GM21381 (cell line): ENCODE results near the gene HVCN1.
A peak's percentile ranks its signal among the peaks of the same experiment; 100 is the strongest.
"Not testable (repeated sequence)": the region's sequence is repeated elsewhere in the genome, so short reads cannot be mapped to it uniquely, and the experiment has no call there.

ENCODE experiments used
- ATAC-seq: cut with Tn5 transposase; IDR thresholded peaks from one replicate; pipeline ENCODE4 v1.9.1; 2021; ENCODE audit warnings: mild to moderate bottlenecking, moderate library complexity; ENCODE audit not compliant: unreplicated experiment

The HVCN1 gene, protein sequence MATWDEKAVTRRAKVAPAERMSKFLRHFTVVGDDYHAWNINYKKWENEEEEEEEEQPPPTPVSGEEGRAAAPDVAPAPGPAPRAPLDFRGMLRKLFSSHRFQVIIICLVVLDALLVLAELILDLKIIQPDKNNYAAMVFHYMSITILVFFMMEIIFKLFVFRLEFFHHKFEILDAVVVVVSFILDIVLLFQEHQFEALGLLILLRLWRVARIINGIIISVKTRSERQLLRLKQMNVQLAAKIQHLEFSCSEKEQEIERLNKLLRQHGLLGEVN

DNA sequence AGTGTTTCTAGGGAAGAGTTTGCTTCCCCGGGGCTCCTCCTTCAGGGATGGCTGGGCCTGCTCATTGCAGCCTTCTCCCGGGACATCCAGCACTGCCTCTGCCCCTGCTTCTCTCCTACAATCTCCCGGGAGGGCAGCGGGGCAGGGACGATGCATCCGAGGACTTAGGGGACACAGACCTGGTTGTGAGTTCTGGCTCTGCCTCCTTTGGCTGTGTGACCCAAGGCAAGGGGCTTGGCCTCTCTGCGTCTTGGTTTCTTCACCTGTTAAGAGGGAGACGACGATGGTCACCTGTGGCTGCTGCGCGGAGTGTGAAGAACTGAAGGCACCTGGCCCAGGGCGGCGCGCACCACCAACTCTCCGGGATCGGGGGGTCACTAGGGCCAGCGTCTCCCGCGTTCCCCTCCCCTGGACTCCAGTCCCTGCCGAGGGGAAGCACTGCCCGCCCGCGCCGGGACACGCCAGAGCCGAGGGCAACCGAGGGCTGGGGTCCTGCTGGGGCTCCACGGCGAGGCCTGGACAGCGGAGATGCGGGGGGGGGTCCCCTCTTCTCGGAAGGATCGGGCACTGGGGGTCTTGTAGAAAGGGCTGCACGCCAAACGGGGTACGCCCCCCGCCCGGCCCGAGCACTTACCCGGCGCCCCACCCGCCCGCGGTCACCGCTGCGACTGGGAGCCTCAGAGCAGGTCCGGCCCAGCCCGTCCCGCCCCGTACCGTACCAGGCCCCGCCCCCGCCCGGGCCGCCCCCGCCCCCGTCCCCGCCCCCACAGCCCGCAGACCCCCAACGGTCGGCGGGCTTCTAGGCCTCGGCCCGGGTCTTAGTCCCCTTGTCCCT lies at the start of gene HVCN1:
TSS of gene HVCN1 (minus strand) at position 670 of the 835 bp plus-strand sequence. CDS start 5,870 bp downstream, outside the sequence.
- ATAC-seq: peak; percentile 28

DNA sequence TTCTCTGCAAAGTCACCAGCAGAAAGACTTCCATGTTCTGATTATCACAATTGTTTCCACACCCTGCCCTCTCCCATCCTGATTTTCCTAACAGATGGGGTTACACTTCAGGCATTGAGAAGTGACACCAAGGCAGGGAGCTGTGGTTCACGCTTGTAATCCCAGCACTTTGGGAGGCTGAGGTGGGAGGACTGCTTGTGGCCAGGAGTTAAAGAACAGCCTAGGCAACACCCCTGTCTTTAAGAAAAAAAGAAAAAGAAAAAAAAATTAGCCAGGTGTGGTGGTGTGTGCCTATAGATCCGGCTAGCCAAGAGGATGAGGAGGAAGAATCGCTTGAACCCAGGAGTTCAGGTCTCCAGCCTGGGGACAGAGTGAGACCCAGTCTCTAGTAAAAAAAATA lies 48.6 kb upstream of the HVCN1 start:
- ATAC-seq: no peak

DNA sequence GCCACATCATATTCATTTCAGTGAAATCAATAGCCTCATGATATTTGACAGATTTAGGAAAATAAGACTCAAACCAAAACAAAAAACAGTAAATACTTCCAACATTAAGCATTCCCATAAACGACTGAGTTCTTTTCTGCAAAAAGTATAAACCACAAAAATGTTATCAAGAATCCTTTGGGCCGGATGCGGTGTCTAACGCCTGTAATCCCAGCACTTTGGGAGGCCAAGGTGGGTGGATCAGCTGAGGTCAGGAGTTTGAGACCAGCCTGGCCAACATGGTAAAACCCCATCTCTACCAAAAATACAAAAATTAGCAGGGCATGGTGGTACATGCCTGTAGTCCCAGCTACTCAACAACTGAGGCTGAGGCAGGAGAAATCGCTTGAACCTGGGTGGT lies 48.1 kb upstream of the HVCN1 start:
- not testable (repeated sequence) for ATAC-seq

DNA sequence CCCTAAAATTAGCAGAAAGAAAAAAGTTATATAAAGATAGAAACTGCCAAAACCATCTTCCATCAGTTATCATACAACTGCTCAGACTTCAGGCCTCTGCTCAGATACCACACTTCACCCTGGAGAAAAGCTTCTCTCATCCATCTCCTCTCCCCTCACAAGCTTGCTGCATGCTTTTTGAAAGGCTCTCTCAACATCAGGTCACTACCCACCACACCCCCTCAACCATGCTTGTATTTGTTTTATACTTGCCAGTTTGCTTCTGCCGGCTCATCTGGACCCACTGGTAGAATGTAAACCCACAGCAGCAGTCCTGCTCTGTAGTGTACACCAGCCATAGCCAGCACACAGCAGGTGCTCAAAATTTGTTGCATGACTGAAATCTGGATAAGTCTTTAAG lies 45.0 kb upstream of the HVCN1 start:
- ATAC-seq: no peak

DNA sequence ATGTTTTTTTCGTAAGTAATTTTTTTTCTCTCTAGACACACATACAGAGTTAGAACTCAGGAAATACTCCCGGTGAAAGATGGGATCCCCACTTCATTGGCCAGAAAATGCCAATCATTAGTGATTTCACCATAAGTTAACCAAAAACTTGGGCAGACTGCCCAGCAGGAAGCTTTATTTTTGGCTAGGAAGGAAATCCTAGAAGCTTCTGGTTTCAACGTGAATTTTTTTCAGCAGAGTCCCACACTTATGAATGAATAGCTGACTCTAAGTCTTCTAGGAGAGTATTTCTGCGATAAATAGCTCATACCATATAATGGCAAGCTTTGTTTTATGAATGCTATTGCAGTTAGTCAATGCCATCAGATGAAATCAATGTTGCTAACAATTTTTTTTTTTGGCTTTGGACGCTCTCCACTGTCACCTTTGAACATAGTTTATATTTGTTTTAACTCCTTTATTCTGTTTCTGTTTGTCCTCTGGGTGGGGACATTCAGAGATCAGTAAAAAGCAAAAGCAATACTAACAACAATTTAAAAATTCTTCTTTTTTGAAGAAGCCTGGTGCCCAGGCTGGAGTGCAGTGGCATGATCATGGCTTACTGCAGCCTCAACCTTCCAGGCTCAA lies 44.3 kb upstream of the HVCN1 start:
- no peak for ATAC-seq

DNA sequence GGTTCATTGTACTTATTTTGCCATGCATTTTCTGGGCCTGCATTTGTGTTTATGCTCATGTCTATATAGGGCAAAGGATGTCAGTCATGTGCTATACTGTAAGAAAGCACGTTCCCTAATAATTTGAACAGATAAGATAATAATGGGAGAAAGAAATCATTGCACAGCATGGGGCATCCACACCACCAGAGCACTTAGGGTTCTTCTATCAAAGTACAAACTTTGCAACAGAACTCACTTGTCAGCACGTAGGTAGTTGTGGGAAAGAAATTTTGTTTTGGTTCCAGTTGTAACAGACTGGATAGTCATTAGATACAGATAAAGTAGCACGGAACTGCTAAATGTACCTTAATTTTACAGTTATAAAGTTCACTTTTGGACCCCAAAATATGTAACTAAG lies 43.7 kb upstream of the HVCN1 start:
- ATAC-seq: no peak

DNA sequence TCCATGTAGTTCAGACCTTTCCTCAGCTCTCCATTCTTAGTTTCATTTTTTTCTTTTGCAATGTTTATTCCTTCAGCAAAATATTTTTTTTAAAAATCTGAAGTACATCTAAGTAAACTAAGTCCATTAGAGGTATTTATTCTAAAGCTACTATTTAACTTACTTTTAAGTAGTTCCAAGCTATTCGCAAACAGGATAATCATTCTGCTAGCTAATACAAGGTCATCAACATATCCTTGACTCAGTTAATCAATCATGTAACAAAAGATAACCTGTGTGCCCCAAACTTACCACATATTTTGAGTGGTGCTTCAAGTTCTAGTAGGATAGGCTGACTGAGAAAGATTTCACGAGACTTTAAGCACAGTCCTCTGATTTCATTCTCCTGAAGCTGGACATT lies 42.6 kb upstream of the HVCN1 start:
- ATAC-seq: no peak

DNA sequence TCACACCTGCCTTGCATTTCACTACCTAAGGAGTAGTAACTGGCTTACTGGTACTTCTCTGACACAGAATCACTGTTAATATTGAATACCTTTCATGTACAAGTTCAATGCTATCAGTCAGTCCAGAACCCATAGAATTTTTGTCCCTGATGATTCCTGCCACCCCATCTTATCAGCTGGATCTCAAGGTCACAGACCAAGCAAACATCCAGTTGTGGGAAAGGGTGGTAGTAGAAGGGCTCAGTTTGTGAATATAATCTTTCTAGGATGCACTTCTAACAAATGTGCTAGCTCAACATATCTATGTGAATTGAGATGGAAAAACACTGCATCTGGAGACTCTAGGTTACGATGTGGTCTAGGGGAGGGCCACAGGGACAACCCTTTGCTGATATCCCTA lies 39.7 kb upstream of the HVCN1 start:
- no peak for ATAC-seq

DNA sequence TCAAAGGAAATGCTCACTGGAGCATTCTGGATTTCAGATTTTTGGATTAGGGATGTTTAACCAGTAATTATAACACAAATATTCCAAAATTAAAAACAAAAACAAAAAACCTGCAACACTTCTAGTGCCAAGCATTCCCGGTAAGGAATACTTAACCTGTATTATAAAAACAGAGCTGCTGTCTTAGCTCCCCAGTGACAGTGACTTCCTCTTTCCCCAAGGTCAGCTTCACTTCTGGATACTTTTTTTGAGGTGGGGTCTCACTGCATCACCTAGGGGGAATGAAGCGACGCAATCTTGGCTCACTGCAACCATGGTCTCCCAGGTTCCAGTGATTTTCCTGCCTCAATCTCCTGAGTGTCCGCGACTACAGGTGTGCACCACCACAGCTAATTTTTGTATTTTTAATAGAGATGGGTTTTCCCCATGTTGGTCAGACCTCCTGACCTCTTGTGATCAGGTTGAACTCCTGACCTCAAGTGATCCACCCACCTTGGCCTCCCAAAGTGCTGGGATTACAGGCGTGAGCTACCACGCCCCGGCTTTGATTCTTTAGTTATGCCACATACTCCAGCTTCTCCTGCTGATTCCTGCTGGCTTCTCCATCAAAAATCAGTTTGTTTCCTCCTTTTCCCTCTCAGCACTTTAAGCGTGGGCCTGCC lies 37.9 kb upstream of the HVCN1 start:
- no peak for ATAC-seq

DNA sequence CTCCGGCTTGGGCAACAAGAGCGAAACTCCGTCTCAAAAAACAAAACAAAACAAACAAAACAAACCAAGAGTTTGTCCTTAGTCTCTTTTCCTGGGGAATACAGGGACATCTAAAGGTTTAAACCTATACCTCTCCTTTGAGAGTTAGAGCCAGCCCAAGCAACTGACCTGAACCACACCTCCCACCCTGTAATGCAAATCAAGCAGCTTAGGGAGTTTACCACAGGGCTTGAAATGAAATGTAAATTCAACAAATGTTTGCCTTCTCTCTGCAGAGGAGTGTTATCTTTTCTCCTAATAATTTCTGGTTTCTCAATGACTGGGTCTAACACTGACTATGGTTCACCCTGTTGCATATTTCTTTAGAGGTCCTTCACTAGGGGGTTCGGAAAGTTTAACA lies 37.1 kb upstream of the HVCN1 start:
- no peak for ATAC-seq

DNA sequence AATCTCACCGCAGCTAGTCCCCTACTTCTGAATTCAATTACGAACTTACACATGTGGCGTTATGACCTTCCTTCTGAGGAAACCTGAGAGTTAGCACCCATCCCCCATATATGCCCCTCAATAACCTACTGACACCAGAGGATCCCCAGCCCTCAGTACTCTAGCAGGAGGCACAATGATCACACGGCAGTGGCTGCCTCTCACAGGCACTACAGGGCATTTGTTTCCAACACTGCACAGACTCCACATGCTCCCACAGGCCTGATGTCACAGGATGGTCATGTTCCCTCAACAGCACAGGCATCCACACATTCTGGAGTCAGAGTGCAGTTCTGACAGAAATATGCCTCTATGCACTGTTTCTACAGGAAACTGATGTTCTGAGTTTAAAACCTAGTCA lies 36.4 kb upstream of the HVCN1 start:
- no peak for ATAC-seq

DNA sequence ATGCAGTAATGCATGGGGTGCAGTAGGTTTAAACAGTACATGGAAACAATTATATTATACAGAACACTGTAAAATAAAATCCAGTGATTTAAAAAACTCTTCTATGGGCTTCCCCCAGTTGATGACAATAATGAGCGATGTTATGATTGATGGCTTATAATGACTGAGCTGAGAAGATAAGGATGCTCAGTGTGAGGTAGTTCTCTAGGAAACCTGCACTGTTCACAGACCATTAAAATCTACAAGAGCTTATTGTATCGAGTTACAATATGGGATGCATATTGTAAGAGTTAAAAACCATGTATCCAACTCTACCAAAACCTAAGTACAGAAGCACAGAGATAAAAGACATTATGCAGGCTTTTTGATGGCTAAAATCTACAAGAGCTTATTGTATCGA lies 34.0 kb upstream of the HVCN1 start:
- not testable (repeated sequence) for ATAC-seq

DNA sequence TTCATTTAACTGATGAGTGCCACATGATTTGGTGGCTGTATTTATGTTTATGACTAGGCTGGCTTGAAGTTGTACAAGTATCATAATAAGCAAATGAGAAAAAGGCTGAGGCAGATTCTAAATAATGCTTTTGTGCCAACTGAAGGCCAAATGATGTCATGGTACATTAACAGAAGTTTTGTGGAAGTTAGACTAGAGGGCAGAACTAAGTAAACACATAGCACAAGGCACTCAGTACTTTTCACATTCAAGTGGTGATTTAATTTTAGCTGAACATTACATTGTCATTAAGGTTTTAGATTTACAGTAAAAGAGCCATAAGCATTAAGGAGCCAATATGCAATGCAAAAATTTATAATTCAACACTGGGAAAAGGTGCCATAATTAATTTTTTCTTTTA lies 32.7 kb upstream of the HVCN1 start:
- ATAC-seq: no peak

DNA sequence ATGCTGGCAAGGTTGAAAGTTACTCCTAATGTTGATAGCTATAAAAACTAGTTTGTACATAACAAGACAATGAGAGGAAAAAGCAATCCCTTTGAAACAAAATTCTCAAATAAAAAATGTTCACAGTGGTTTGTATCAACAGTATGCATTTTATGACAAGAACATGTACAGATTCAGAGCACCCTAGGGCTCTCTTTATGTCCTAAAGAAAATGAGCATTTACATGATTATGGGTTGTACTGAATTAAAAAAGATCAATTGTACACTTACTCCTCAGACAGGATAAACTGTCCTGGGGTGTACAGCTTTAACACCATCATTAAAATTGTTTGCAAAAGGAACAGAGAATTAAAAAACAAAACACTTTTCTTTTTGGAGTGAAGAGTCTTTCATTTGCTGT lies 31.6 kb upstream of the HVCN1 start:
- ATAC-seq: no peak

DNA sequence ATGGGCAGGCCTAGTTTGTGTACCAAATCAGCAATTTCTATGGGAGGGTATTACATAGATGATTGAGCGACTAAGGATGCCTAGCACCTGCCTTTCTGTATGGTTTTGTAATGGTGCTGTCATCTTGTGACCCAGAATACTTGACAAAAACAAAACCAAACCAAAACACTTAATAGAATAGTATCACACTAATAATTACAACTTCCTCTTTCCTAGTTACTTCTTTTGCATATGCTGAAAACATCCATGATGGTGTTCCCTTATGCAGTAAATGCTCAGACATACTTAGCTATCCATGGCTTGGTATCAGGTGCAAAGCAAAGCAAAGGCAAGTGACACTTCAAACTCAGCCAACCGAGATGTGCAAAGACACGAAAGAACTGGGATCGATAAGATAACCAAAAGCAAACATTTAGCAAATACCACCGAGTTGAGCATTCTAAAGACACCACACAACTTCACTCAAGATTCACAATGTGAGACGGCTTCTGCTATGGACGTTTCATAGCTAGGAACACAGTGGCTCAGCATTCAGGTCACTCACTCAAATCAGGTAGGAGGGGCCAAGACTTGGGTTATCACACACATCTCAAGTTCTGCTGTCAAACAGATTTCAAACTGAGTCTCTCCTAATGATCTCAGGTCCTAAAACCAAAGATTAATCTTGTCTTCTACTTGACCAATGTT lies 29.4 kb upstream of the HVCN1 start:
- ATAC-seq: no peak

DNA sequence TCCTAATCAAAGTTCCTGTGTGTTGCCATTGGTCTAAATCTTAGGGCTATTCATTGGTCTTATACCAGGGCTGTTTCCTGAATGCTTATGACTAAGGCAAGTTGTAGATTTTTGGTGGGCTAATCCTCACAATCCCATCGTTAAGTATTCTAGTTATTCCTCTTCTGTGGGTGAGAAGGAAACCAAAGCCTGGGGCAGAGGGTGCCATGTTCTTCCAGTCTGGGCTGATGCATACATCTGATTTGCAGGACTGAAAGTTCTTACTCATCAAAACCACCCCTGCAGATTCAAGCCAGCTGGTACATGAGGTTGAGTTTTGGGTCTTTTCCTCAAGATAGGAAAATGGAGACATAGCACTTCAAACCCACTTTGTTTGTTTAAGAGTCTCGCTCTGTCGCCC lies 28.1 kb upstream of the HVCN1 start:
- ATAC-seq: no peak

DNA sequence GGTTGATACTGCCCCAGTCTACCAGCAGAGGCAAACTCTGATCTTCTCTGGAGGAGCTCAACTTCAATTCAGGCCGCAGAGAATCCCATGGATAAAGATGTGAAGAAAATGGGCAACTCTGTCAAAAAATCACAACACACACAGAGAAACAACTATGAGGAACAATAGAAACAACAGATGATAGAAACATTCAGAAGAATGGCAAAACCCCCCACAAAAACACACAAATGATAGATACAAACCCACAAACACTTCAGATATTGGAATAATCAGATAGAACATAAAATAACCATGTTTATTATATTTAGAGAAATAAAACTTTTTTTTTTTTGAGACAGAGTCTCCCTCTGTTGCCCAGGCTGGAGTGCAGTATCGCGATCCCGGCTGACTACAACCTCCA lies 20.0 kb upstream of the HVCN1 start:
- ATAC-seq: no peak

DNA sequence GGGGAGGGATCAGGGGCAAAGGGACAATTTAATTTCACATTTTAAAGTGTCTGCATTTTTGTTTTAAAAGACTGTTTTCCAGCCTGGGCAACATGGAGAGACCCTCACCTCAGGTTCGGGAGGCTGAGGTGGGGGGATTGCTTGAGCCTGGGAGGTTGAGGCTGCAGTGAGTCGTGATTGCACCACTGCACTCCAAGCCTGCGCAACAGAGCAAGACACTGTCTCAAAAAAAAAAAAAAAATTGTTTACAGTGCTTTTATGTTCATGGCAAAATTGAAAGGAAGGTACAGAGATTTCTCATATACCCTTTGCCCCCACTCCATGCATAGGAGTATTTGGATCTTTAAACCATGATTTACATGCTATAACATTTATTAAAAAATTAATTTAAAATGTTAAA lies 16.4 kb upstream of the HVCN1 start:
- no peak for ATAC-seq

DNA sequence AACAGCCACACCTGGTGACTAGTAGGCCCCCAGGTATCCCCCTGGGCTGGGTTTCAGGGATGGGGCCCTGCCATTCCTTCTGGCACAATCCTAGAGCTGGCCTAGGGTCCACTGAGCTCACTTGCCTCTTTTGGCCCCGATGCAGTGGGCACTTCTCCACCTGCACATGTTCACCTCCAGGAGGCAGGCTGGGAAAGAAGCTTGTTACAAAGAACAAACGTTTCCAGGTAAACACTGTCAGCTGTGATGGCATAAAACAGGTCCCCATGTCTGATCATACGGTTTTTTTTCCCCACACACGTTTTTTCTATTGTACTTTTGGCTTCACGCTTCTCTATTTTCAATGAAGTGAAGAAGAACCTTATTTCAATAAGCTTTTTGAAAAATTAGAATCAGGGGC lies 15.8 kb upstream of the HVCN1 start:
- no peak for ATAC-seq

DNA sequence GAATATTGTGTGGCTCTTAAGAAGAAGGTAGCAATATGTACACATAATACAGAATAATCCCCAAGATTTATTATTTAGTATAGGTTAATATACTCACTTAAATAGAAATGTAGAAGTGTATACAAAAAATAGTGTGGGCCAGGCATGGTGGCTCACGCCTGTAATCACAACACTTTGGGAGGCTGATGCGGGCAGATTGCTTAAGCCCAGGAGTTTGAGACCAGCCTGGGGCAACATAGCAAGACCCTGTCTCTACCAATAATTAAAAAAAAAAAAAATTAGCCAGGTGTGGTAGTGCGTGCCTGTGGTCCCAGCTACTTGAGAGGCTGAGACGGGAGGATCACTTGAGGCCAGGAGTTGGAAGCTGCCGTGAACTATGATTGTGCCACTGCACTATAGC lies 15.3 kb upstream of the HVCN1 start:
- no peak for ATAC-seq

DNA sequence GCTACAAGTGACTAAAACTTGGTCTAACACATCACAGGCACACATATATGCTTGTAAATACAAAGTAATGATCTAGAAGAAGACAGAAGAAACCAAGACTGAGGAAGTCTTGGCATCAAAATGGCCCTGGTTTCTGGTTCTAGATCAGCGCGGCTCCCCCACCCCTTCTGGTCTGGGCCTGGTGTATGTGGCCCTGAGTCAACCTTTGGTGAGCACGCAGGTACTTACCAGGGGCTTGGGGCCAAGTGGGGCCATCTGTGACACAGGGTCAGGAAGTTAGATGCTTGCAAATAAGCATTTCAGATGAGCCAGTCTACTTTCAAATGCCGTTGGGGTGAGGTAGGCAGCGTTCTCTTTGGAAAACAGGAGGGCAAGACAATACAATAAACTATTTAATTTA lies 13.2 kb upstream of the HVCN1 start:
- no peak for ATAC-seq
